HEK293 (cell line): Measurements from ENCODE around the gene MTCL1.

ENCODE experiments used
- CTCF ChIA-PET: fragments of 350-600 bp; formaldehyde crosslinking; extraction: SDS; loops from one replicate; lab custom pipeline; 2021; ENCODE audit warnings: antibody characterized with exemption; lab: Yijun Ruan, JAX
- POLR2A ChIA-PET: fragments of 300-600 bp; formaldehyde crosslinking; extraction: SDS; loops from one replicate; lab custom pipeline; 2020; ENCODE audit warnings: antibody characterized with exemption, inconsistent platforms; lab: Yijun Ruan, JAX
- H3K27ac ChIP-seq: fragments of 200-500 bp; sonication (Bioruptor generic); 2 replicates; pipeline ENCODE4 v1.5.1; 2014; ENCODE audit warnings: low read depth, low read length, control low read depth, inconsistent platforms; ENCODE audit errors: extremely low read depth
- H3K36me3 ChIP-seq, 2 experiments: fragments of 200-500 bp in 1 of 2; sonication (Bioruptor generic) in 1 of 2; 1 replicate in 1 of 2; 2 replicates in 1 of 2; pipeline ENCODE4 v1.5.1; 2014 to 2017; ENCODE audit warnings: inconsistent platforms in 2 of 2, low read length in 2 of 2; ENCODE audit not compliant: control insufficient read depth in 2 of 2, insufficient read depth in 1 of 2
- H3K4me1 ChIP-seq: fragments of 200-500 bp; sonication (Bioruptor generic); 2 replicates; pipeline ENCODE4 v1.5.1; 2014; ENCODE audit warnings: mild to moderate bottlenecking, low read length, inconsistent platforms; ENCODE audit not compliant: control insufficient read depth, insufficient read depth
- H3K4me3 ChIP-seq: 2 replicates; pipeline ENCODE4 v1.5.1; 2011; ENCODE audit warnings: low read depth, mild to moderate bottlenecking, control low read depth, low read length, moderate library complexity
- H3K9me3 ChIP-seq: fragments of 200-500 bp; sonication (Bioruptor generic); 2 replicates; pipeline ENCODE4 v1.5.1; 2014; ENCODE audit warnings: low read depth, low read length, inconsistent platforms; ENCODE audit not compliant: control insufficient read depth, insufficient read depth
- BCL11A ChIP-seq: fragments of 450-650 bp; formaldehyde crosslinking; IDR thresholded peaks from 2 replicates; pipeline ENCODE4 v1.5.1; 2016; ENCODE audit warnings: low read depth, missing biosample characterization, missing genetic modification characterization
- MZF1 ChIP-seq: fragments of 450-650 bp; formaldehyde crosslinking; IDR thresholded peaks from 2 replicates; pipeline ENCODE4 v1.5.1; 2017; ENCODE audit warnings: missing biosample characterization, missing genetic modification characterization, borderline replicate concordance
- SP2 ChIP-seq: fragments of 450-650 bp; formaldehyde crosslinking; IDR thresholded peaks from 2 replicates; pipeline ENCODE4 v1.5.1; 2016; ENCODE audit warnings: missing biosample characterization, missing genetic modification characterization
- ZBTB7A ChIP-seq: fragments of 450-650 bp; formaldehyde crosslinking; IDR thresholded peaks from 2 replicates; pipeline ENCODE4 v1.5.1; 2016; ENCODE audit warnings: low read depth, missing biosample characterization, missing genetic modification characterization
- ZFP37 ChIP-seq: fragments of 450-650 bp; formaldehyde crosslinking; IDR thresholded peaks from 2 replicates; pipeline ENCODE4 v1.5.1; 2016; ENCODE audit warnings: missing biosample characterization, missing genetic modification characterization
- ZNF140 ChIP-seq: fragments of 450-650 bp; formaldehyde crosslinking; IDR thresholded peaks from 2 replicates; pipeline ENCODE4 v1.5.1; 2016; ENCODE audit warnings: missing biosample characterization, missing genetic modification characterization
- ZNF202 ChIP-seq: fragments of 450-650 bp; formaldehyde crosslinking; IDR thresholded peaks from 2 replicates; pipeline ENCODE4 v1.5.1; 2016; ENCODE audit warnings: missing biosample characterization, missing genetic modification characterization, borderline replicate concordance
- ZNF302 ChIP-seq: fragments of 450-650 bp; formaldehyde crosslinking; IDR thresholded peaks from 2 replicates; pipeline ENCODE4 v1.5.1; 2016; ENCODE audit warnings: missing biosample characterization, missing genetic modification characterization, low read depth
- ZNF350 ChIP-seq: fragments of 450-650 bp; formaldehyde crosslinking; IDR thresholded peaks from 2 replicates; pipeline ENCODE4 v1.5.0; 2017; ENCODE audit warnings: missing biosample characterization, mild to moderate bottlenecking, missing genetic modification characterization
- ZNF416 ChIP-seq: fragments of 450-650 bp; formaldehyde crosslinking; IDR thresholded peaks from 2 replicates; pipeline ENCODE4 v1.5.1; 2016; ENCODE audit warnings: missing biosample characterization, missing genetic modification characterization
- ZNF423 ChIP-seq: fragments of 450-650 bp; formaldehyde crosslinking; IDR thresholded peaks from 2 replicates; pipeline ENCODE4 v1.5.1; 2016; ENCODE audit warnings: missing biosample characterization, missing genetic modification characterization
- ZNF510 ChIP-seq: fragments of 450-650 bp; formaldehyde crosslinking; IDR thresholded peaks from 2 replicates; pipeline ENCODE4 v1.5.1; 2018; ENCODE audit warnings: mild to moderate bottlenecking, missing genetic modification characterization, missing biosample characterization; ENCODE audit not compliant: insufficient replicate concordance
- ZNF530 ChIP-seq: fragments of 450-650 bp; formaldehyde crosslinking; IDR thresholded peaks from 2 replicates; pipeline ENCODE4 v1.5.1; 2016; ENCODE audit warnings: low read depth, missing biosample characterization, missing genetic modification characterization
- ZNF610 ChIP-seq: fragments of 450-650 bp; formaldehyde crosslinking; IDR thresholded peaks from 2 replicates; pipeline ENCODE4 v1.5.1; 2016; ENCODE audit warnings: missing biosample characterization, missing genetic modification characterization, borderline replicate concordance
- ZNF621 ChIP-seq: fragments of 450-650 bp; formaldehyde crosslinking; IDR thresholded peaks from 2 replicates; pipeline ENCODE4 v1.5.1; 2017; ENCODE audit warnings: missing biosample characterization, missing genetic modification characterization
- ZNF658 ChIP-seq: fragments of 450-650 bp; formaldehyde crosslinking; IDR thresholded peaks from 2 replicates; pipeline ENCODE4; 2016; ENCODE audit warnings: missing biosample characterization, missing genetic modification characterization
- ZNF664 ChIP-seq: fragments of 450-650 bp; formaldehyde crosslinking; IDR thresholded peaks from 2 replicates; pipeline ENCODE4 v1.5.1; 2016; ENCODE audit warnings: missing biosample characterization, missing genetic modification characterization
- ZNF747 ChIP-seq: fragments of 450-650 bp; formaldehyde crosslinking; IDR thresholded peaks from 2 replicates; pipeline ENCODE4 v1.5.1; 2016; ENCODE audit warnings: missing biosample characterization, missing genetic modification characterization
- ZXDB ChIP-seq: fragments of 450-650 bp; formaldehyde crosslinking; IDR thresholded peaks from 2 replicates; pipeline ENCODE4 v1.5.1; 2016; ENCODE audit warnings: missing biosample characterization, missing genetic modification characterization
- TF ChIP-seq, protein P1 (sequence below): fragments of 450-650 bp; formaldehyde crosslinking; IDR thresholded peaks from 2 replicates; pipeline ENCODE4 v1.5.1; 2016; ENCODE audit warnings: missing biosample characterization, missing genetic modification characterization
- TF ChIP-seq, protein P2 (sequence below): fragments of 450-650 bp; formaldehyde crosslinking; IDR thresholded peaks from 2 replicates; pipeline ENCODE4 v1.5.1; 2016; ENCODE audit warnings: missing biosample characterization, missing genetic modification characterization, borderline replicate concordance
- TF ChIP-seq, protein P3 (sequence below): fragments of 450-650 bp; formaldehyde crosslinking; IDR thresholded peaks from 2 replicates; pipeline ENCODE4 v1.5.1; 2016; ENCODE audit warnings: missing biosample characterization, missing genetic modification characterization
- TF ChIP-seq, protein P4 (sequence below): fragments of 450-650 bp; formaldehyde crosslinking; IDR thresholded peaks from 2 replicates; pipeline ENCODE4 v1.5.1; 2016; ENCODE audit warnings: missing biosample characterization, missing genetic modification characterization, borderline replicate concordance
- TF ChIP-seq, protein P5 (sequence below): fragments of 450-650 bp; formaldehyde crosslinking; optimal IDR thresholded peaks from 2 replicates; pipeline ENCODE3; 2016; ENCODE audit warnings: missing biosample characterization, mild to moderate bottlenecking, missing genetic modification characterization
- TF ChIP-seq, protein P6 (sequence below): fragments of 450-650 bp; formaldehyde crosslinking; IDR thresholded peaks from 2 replicates; pipeline ENCODE4 v1.5.1; 2016; ENCODE audit warnings: missing biosample characterization, missing genetic modification characterization
- TF ChIP-seq, protein P7 (sequence below): fragments of 450-650 bp; formaldehyde crosslinking; IDR thresholded peaks from 2 replicates; pipeline ENCODE4 v1.5.1; 2017; ENCODE audit warnings: missing biosample characterization, missing genetic modification characterization

Gene MTCL1

DNA sequence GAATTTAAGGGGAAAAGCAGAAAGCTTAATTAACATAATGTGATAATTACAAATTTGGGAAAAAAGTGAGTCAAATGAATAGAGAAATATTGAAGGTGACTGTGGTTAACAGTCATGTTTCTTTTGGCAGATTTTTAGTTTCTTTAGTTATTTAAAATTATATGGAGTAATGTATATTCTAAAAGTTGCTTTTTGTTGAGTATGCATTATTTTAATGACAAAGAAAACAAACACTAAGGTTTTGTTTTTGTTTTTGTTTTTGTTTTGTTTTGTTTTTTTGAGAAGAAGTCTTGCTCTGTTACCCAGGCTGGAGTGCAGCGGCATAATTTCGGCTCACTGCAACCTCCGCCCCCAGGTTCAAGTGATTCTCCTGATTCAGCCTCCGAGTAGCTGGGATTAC is 30.3 kb upstream of the MTCL1 start (continued):
- TF ChIP-seq, protein P1, sequence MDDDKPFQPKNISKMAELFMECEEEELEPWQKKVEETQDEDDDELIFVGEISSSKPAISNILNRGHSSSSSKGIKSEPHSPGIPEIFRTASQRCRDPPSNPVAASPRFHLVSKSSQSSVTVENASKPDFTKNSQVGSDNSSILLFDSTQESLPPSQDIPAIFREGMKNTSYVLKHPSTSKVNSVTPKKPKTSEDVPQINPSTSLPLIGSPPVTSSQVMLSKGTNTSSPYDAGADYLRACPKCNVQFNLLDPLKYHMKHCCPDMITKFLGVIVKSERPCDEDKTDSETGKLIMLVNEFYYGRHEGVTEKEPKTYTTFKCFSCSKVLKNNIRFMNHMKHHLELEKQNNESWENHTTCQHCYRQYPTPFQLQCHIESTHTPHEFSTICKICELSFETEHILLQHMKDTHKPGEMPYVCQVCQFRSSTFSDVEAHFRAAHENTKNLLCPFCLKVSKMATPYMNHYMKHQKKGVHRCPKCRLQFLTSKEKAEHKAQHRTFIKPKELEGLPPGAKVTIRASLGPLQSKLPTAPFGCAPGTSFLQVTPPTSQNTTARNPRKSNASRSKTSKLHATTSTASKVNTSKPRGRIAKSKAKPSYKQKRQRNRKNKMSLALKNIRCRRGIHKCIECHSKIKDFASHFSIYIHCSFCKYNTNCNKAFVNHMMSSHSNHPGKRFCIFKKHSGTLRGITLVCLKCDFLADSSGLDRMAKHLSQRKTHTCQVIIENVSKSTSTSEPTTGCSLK (tag by site-specific recombination), result no peak
- no peak for TF ChIP-seq SP2 (tag by site-specific recombination)
- no peak for TF ChIP-seq ZBTB7A (tag by site-specific recombination)
- TF ChIP-seq ZNF610, result no peak
- no peak for TF ChIP-seq ZNF747 (tag by site-specific recombination)
- TF ChIP-seq, protein P2, sequence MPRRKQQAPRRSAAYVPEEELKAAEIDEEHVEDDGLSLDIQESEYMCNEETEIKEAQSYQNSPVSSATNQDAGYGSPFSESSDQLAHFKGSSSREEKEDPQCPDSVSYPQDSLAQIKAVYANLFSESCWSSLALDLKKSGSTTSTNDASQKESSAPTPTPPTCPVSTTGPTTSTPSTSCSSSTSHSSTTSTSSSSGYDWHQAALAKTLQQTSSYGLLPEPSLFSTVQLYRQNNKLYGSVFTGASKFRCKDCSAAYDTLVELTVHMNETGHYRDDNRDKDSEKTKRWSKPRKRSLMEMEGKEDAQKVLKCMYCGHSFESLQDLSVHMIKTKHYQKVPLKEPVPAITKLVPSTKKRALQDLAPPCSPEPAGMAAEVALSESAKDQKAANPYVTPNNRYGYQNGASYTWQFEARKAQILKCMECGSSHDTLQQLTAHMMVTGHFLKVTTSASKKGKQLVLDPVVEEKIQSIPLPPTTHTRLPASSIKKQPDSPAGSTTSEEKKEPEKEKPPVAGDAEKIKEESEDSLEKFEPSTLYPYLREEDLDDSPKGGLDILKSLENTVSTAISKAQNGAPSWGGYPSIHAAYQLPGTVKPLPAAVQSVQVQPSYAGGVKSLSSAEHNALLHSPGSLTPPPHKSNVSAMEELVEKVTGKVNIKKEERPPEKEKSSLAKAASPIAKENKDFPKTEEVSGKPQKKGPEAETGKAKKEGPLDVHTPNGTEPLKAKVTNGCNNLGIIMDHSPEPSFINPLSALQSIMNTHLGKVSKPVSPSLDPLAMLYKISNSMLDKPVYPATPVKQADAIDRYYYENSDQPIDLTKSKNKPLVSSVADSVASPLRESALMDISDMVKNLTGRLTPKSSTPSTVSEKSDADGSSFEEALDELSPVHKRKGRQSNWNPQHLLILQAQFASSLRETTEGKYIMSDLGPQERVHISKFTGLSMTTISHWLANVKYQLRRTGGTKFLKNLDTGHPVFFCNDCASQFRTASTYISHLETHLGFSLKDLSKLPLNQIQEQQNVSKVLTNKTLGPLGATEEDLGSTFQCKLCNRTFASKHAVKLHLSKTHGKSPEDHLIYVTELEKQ (tag by site-specific recombination), result no peak
- no peak for TF ChIP-seq ZNF416 (tag by site-specific recombination)
- no peak for TF ChIP-seq ZNF510 (tag by site-specific recombination)
- TF ChIP-seq, protein P3, sequence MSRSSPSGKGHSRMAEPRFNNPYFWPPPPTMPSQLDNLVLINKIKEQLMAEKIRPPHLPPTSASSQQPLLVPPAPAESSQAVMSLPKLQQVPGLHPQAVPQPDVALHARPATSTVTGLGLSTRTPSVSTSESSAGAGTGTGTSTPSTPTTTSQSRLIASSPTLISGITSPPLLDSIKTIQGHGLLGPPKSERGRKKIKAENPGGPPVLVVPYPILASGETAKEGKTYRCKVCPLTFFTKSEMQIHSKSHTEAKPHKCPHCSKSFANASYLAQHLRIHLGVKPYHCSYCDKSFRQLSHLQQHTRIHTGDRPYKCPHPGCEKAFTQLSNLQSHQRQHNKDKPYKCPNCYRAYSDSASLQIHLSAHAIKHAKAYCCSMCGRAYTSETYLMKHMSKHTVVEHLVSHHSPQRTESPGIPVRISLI, result no peak
- TF ChIP-seq, all 188 proteins: peak for 0

DNA sequence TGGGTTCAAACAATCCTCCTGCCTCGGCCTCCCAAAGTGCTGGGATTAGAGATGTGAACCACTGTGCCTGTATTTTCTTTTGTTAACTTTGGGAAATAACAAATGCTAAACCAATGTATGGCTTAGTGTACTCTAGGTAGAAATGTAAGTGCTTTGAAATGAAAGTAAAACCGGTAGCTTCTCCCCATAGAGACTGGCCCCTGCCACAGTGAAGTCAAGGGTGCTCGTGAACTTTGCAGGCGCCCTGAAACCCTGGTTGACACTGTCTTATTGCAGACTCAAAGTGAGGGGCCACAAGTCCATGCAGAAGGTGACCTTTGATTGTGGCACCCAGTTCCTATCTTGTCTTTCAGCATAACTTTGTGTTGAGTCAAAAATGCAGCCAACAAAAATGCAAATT is 24.2 kb upstream of the MTCL1 start:
- Histone ChIP-seq H3K27ac (no peak overlapping the region), H3K4me3 (no peak overlapping the region), H3K36me3 (no peaks in the 10 kb centered on the region), H3K9me3 (no peaks in the 10 kb centered on the region), H3K4me1 (no peaks in the 10 kb centered on the region)
- ChIA-PET POLR2A (no interaction called here), CTCF (interaction anchor here (1.4 kb wide), 1 partner anchor 27 kb away, joined by 4 read pairs; no protein-coding TSS in a partner anchor)
- TF ChIP-seq ZNF658, result no peak
- TF ChIP-seq, protein P4, sequence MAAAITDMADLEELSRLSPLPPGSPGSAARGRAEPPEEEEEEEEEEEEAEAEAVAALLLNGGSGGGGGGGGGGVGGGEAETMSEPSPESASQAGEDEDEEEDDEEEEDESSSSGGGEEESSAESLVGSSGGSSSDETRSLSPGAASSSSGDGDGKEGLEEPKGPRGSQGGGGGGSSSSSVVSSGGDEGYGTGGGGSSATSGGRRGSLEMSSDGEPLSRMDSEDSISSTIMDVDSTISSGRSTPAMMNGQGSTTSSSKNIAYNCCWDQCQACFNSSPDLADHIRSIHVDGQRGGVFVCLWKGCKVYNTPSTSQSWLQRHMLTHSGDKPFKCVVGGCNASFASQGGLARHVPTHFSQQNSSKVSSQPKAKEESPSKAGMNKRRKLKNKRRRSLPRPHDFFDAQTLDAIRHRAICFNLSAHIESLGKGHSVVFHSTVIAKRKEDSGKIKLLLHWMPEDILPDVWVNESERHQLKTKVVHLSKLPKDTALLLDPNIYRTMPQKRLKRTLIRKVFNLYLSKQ, result no peak
- no peak for TF ChIP-seq MZF1
- no peak for TF ChIP-seq ZNF530
- no peak for TF ChIP-seq ZNF302
- TF ChIP-seq ZNF621 (tag by site-specific recombination), result no peak
- no peak for TF ChIP-seq ZNF140 (tag by site-specific recombination)
- no peak for TF ChIP-seq ZFP37
- TF ChIP-seq ZNF202 (tag by site-specific recombination), result no peak
- TF ChIP-seq ZXDB (tag by site-specific recombination), result no peak
- TF ChIP-seq, protein P5, sequence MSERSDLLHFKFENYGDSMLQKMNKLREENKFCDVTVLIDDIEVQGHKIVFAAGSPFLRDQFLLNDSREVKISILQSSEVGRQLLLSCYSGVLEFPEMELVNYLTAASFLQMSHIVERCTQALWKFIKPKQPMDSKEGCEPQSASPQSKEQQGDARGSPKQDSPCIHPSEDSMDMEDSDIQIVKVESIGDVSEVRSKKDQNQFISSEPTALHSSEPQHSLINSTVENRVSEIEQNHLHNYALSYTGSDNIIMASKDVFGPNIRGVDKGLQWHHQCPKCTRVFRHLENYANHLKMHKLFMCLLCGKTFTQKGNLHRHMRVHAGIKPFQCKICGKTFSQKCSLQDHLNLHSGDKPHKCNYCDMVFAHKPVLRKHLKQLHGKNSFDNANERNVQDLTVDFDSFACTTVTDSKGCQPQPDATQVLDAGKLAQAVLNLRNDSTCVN, result no peak
- TF ChIP-seq ZNF423 (tag by site-specific recombination), result no peak
- TF ChIP-seq, protein P6, sequence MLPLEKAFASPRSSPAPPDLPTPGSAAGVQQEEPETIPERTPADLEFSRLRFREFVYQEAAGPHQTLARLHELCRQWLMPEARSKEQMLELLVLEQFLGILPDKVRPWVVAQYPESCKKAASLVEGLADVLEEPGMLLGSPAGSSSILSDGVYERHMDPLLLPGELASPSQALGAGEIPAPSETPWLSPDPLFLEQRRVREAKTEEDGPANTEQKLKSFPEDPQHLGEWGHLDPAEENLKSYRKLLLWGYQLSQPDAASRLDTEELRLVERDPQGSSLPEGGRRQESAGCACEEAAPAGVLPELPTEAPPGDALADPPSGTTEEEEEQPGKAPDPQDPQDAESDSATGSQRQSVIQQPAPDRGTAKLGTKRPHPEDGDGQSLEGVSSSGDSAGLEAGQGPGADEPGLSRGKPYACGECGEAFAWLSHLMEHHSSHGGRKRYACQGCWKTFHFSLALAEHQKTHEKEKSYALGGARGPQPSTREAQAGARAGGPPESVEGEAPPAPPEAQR (tag by site-specific recombination), result no peak
- TF ChIP-seq ZNF350 (tag by site-specific recombination), result no peak
- TF ChIP-seq BCL11A, result no peak
- TF ChIP-seq ZNF664, result no peak
- TF ChIP-seq, protein P7, sequence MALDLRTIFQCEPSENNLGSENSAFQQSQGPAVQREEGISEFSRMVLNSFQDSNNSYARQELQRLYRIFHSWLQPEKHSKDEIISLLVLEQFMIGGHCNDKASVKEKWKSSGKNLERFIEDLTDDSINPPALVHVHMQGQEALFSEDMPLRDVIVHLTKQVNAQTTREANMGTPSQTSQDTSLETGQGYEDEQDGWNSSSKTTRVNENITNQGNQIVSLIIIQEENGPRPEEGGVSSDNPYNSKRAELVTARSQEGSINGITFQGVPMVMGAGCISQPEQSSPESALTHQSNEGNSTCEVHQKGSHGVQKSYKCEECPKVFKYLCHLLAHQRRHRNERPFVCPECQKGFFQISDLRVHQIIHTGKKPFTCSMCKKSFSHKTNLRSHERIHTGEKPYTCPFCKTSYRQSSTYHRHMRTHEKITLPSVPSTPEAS, result no peak
